GM18520 (cell line): ENCODE data around the gene ANKRD11.

Source experiments
- ATAC-seq: cut with Tn5 transposase; IDR thresholded peaks from one replicate; pipeline ENCODE4 v1.9.1; 2021; ENCODE audit not compliant: unreplicated experiment

Gene ANKRD11

DNA sequence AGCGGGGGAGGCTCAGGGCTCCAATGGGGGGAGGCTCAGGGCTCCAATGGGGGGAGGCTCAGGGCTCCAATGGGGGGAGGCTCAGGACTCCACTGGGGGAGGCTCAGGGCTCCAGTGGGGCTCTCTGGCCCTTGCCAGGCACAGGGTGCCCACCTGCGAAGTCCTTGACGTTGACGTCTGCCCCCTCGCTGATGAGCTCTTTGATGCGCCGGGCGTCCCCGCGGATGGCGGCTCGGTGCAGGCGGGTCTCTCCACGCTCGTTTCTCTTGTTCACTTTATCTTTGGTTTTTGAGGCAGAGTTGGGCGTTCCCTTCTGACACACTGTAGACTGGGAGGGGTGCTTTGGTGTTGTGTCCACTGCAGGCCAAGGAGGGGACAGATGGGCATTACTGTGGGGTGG is 199.9 kb downstream of the ANKRD11 start:
- ATAC-seq: no peak

DNA sequence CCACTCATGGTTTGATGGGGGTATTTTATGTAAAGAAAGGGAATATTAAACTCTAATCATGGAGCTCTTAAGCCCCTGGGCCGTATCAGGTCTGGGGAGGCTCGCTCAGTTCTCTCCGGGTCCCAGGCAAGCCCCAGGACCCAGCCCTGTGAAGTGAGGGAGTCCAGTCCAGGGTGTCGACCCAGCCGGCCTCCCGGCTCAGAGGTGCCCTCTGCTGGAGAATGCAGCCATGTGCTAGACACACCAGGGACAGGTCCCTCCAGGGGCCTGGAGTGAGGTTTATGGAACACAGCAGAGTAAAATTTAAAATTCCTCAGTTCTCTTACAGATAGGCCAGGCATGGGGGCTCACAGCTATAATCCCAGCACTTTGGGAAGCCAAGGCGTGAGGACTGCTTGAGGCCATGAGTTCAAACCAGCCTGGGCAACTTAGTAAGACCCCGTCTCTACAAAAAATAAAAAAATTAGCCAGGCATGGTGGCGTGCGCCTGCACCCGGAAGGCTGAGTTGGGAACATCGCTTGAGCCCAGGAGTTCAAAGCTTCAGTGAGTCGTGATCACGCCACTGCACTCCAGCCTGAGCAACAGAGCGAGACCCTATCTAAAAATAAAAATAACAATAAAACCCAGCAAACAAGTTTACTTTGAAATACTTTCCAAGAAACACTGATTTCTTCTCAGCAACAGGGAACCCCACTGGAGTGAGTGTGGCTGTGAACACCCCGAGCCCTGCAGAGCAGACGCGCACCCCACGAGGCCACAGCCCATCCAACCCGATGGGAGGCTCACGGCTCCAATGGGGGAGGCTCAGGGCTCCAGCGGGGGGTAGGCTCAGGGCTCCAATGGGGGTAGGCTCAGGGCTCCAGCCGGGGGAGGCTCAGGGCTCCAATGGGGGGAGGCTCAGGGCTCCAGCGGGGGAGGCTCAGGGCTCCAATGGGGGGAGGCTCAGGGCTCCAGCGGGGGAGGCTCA is 200.6 kb downstream of the ANKRD11 start:
- no peak for ATAC-seq

DNA sequence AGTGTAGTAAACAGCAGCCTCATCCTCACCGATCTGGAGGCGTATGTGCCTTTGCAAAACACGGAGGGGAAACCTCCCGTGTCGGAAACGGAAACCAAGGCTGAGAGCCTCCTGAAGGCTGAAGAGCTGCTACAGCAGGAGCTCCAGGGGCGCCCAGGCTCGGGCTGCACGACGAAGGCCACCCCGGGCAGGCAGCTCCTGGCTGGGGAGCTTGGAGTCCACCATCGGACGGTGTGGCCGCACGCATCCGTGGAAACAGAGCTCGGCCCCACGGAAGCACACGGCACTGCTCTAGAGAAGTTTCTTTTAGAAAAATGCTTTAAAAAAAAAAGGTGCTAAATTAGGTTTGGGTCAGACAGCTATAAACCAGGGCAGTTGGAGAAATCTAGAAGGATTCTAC is 201.4 kb downstream of the ANKRD11 start:
- ATAC-seq: no peak

DNA sequence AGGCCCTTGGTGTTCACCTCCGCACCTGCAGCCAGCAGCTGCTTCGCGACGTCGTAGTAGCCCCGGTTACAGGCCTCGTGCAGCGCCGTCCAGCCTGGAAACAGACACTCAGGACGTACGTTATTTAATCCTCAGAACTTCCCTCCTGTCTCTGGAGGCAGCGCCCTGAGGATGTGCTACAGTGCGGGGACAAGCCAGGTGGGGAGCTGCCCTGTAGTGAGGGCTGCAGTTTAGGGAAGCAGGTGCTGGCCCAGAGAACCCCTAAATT is 201.8 kb downstream of the ANKRD11 start:
- ATAC-seq: no peak

DNA sequence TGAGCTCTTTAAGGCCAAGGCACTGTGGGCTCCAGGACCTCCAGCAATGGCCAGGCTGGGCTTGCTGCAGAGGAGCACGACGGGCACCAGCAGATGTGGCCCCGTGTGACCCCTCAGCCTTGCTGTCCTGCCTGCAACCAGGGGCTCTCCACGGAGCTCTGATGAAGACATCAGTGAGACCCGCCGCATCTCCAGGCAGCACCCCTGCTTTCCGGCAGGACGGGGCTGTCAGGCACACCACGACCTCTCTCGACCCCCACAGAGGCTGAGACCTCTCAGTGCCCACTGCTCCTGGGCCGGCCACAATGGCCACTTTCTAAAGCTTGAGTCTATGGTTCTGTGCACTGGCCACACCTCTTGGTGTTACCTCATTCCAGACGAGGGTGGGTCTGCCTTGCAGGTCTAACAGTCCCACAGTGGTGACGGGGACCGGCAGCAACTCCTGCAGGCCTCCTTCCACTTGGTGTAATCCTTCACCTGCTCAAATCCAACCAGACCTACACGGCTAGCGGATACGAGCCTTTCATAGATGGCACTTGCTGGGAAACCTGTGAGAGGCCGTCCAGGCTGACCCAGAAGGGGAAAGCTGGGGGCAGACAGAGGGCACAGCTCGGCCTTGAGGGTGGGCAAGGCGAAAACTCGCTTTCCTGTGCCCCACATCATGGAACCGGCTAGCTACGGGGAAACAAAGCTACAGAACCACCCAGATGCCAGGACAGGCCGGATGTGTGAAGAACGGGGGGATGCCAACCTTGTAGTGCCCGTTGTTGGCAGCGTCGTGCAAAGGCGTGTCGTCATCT is 202.4 kb downstream of the ANKRD11 start:
- no peak for ATAC-seq

DNA sequence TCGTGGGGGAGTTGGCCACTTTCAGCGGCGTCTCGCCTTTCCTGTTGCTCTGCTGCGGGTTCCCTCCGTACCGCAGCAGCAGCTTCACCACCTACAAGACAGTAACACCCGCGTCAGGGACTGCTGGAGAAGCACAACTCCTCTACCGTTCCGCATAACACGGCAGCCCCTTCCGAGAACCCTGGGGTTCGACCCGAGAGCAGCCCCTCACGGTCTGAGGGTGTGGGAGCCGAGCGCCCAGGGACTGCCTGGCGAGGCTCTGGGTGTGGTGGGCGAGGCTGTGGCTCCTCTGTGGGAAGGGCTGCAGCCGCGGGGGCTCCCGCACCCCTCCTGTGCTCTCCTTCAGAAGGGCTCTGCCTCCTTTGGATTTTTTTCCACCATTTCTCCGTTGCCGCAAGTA is 204.3 kb downstream of the ANKRD11 start:
- ATAC-seq: no peak

DNA sequence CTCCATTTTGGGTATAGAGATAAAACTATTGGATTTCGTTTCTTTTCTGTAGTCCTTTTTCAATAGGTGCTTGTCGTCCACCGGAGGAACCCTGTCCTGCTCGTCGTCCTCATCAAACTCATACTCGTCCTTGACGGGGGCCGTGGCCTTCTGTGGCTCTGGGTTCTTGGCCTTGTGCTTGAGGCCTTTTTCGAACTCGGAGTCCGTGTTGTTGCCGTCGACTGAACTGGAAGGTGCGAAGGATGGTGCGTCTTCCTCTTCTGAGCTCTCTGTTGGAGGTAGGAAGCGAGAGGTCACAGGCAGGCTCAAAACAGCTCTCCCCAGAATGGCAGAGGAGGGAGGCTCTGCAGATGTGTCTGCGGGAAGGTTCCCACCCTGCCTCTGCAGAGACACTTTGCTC is 205.0 kb downstream of the ANKRD11 start:
- ATAC-seq: no peak

DNA sequence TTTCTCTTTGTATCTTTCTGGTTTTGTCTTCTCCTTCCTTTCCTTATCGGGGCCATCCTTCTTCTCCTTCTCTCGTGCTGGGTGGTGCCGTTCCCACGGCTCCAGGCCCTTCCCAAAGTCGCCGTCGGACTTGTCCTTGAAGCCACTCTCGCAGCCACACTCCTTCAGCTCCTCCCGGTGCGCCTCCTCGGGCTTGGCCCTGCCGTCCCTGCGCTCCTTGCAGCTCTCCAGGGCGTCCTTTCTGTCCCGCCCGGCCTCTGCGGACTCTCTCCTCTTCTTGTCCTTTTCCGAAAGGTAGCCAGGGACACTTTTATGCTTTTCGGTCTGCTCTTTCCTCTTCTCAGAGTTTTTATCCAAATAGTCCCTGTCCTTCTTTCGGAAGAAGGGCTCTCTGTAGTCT is 206.9 kb downstream of the ANKRD11 start:
- ATAC-seq: no peak

DNA sequence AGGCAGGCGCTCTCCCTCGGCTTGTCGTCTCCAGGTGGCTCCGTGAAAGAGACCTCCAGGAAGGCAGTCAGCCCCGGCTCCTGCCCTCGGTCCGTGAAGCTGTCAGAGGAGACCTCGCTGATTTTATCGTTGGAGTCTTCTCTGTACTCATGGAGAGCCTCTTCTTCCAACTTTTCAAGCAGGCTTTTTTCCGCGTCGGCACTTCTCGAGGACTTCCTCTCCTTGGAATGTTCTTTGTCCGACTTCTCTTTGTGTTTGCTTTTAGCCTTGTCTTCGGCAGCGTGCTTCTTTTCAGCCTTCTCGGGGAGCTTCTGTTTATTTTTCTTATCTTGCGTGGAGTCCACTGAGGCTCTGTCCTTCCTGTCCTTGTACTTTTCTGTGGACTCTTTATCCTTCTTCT is 207.8 kb downstream of the ANKRD11 start:
- no peak for ATAC-seq

DNA sequence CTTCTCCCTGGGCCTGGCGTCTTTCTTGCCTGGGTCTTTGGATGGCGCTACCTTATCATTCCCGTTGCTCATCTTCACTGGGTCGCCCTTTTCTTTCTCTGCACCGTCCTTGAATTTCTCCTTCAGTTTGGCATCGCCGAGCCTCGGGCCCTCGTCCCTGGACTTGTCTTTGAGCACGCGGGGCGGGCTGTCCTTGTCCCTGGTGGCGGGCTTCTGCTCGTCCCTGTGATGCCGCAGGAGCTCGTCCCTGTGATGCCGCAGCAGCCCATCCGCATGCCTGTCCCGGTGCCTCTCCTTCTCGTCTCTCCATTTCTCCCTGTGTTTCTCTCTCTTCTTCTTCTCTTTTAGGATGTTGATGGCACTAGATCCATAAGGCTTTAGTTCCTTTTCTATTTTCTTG is 208.5 kb downstream of the ANKRD11 start:
- ATAC-seq: no peak

DNA sequence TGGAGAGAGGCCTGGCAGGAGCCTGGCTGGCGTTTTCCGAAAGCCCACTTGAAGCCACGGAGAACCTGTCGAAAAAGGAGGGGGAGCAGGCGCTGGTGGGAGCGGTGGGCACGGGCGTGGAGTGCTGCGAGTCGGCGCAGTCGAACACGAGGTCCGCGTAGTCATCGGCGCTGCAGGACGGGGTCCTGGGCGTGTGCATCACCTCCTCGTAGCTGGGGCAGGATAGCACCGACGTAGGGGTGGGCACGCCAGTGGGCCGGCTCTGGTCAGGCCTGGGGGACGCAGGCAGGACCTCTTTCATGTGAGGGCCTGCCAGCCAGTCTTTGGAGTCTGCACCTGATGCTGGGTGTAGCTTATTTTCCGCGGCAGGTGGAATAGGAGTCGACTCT is 209.2 kb downstream of the ANKRD11 start:
- ATAC-seq: no peak

DNA sequence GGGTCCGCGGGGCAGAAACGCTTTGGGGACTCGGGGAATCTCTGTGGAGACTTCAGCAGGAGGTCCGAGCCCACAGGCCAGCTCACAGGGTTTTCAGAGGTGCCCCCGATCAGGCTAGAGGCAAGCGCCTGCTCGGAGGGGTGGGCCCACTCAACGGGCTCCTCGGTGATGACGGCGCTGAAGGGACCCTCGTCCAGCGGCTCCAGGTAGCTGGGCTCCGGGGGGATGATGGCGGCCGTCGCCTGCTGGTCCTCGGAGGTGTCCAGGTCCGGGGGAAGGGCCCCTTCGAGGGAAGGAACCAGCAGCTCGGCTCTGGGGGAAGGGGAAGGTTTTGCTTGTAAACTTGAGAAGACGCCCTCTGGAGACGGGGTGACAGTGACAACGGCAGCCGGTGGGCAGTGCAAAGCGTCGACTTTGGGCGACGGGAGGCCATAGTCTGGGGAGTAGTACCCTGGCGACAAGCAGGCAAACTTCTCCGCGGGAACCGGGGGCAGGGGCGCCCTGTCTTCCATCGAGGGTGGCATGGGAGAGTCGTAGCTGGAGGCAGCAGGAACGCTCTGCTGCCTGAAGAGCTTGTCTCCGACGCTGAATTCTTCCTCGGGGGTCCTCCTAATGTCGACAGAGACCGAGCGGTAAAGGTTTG is 209.7 kb downstream of the ANKRD11 start:
- no peak for ATAC-seq

DNA sequence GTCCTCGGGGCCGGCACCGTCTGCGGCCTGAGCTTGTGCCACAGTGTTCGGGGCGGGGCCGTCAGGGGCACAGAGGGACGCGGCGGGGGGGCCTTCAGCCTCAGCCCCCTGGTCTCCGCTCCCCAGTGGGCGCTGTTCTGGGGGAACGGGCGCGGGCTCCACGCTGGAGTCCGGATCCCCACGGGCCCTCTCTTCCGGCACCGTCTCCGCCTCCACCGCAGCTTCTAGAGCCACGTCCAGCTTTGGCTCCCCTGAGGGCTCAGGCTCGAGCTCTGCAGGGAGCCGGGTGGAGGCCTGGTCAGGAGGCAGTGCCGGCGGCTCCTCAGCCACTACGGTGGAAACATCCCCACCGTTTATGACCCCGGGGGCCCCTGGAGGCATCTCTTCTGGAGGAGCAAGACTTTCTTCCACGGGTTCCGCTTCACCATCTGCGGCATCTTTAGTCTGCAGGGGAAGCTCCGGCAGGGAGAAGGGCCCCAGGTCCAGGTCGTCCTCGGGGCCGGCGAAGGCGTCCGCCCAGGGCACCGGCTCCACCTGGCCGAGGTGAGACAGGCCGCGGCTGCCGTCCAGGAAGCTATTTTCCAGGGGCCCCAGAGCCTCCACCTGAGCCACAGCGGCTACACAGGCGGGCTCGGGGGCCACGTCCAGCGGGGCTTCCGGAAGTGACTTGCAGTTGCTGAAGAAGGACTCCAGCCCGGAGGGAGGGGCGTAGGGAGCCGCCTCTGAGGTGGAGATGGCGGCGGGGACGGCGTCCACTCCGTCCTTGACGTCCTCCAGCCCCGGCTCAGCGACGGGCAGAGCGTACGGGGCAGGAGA is 210.5 kb downstream of the ANKRD11 start:
- ATAC-seq: no peak

DNA sequence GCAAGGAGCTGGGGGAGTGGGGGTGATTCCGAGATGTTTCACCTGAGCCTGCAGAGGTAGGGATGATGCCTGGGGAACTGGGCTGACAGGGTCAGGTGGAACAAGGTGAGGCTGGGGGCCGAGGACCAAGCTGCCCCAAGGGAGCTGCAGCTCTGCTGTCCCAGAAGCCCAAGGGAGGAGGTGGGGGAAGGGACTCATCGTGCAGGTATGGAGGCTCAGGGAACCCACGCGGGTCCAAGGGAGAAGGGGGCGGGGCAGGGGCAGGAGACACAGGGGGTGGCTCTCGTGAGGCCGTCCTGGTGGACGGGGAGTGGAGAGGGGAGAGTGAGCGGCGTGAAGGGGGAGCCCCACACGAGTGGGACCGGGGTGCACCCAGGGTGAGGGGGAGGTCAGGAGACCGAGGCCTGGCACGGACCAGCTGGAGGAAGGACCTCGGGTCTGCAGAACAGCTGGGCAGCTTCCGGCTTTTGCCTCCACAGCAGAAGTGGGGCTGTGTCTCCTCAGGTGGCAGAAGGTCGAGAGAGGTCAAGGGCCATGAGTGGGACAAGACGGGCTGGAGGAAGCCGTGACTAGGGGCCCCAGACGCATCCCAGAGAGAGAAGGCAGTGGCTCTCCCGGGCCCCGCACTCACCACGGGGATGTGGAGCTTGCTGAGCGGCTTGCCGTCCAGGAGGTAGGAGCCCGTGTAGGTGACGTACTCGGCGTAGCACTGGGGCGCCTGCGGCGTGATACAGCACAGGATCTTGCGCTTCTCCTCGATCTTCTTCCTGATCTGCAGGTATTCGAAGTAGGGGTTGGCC is 211.7 kb downstream of the ANKRD11 start:
- no peak for ATAC-seq

DNA sequence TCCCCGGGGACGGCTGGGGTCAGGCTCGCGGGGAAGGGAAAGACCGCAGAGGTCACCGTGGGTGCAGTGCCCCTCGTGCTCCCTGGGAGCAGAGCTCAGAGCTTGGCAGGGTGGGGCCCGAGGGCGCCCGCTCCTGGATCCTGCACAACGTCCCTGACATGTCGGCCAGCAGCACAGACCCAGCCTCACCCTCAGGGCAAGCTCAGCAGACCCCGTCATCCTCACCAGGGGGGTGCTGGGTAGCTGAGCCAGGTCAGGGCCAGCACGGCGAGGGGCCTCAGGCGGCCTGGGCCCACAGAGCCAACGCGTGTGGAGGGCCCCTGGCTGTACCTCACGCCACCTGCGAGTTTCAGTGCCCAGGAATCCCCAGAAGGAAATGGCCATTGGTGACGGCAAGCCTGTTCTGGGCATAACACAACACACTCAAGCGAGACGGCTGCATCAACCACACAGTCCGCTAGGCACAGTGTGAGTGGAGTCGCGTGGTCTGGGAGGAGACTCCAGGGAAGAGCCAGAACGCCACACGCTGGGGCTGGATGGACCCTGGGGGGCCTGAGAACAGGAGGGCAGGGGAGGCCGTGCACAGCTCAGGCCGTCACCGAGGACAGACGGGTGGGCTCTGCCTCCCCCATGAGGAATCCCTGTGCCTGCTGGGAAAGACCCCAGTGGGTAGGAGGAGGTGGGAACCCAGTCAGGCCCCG is 212.6 kb downstream of the ANKRD11 start:
- no peak for ATAC-seq

DNA sequence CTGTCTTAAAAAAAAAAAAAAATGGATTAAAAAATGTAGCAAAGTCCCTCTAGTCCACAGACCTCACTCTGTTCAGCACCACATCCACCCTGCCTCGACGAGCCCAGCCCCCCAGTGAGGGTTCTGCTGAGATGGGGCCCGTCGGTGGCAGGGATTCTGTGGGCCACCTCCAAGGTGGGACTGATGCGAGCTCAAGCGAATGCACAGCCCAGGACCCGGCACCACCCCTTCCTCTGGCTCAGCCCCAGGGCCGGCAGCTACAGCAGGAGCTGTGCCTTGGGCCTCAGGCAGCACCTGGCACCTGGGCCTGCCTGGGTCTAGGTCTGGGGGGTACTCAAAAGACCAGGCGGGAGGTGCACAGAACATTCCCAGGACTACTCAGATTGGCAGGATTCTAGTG is 213.3 kb downstream of the ANKRD11 start:
- no peak for ATAC-seq

DNA sequence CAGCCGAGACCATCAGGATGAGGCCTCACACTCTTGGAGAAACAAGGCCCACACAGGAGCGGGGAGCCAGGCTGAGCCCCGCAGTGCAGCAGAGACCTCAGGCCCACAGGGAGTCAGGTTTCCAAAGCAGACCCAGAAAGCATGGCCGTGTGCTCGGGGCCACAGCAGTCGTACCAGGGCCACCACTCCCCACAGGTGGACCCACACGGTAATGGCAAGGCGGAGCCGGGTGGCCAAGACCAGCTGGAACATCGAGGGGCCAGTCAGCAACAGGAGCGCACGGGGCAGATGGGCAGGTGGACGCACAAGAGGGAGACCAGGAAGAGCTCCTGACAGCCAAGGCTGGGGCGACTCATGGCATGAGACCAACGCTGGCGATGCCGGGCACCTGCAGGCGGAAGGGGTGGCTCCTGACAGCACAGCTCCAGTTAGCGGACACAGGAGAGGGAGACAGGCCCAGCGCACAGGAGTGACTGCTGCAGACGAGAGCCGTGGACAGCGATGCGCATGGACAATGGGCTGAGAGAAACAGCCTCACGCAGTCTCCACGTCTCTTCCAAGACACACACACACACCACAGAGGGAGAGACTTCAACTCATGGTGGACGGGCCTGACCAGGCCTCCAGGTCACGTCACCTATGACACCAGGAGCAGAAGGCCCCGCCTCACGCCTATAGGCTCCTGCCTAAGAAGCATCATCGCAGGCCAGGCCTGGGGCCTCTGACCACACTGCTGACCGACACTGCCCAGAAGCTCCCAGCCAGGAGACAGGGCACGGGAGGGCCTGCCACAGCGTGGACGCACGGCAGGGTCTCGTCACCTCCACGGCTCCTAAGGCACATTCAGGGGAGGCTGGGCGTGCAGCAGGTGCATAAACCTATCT is 214.3 kb downstream of the ANKRD11 start:
- no peak for ATAC-seq

DNA sequence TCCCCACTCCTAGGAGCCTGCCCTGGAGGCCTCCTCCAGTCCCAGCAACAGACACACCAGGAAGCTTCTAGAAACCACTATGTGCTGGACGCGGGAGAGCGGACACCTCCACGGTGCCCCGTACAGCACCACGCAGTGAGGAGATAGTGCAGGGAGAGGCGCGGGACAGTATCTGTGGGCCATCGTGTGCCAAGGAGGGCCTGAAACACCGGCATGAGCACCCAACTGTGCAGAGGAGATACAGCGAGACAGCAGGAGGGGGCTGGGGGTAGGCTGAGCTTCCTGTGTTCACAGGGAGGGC is 215.1 kb downstream of the ANKRD11 start:
- ATAC-seq: no peak
